ENCODE measurements around the gene TMEM225. TPM values are rescaled to one million over a fixed set of nuclear protein-coding genes. Genes with fewer than 3 reads are reported as not detected.

The TMEM225 gene
- total RNA-seq, result not detected in 2 replicates

GRCh38 chr11:123885570-123885969 lies at the start of gene TMEM225:
TSS of gene TMEM225 (minus strand) at chr11:123885670. CDS start at chr11:123885425, 245 bp downstream.

GRCh38 chr11:123901867-123902266 lies 16.4 kb upstream of the TMEM225 start, which contains the start of gene OR8D4:
TSS of gene OR8D4 (plus strand) at chr11:123902167. CDS start at chr11:123906432, 4,265 bp downstream.

Other genes starting within 250 kb of the TMEM225 start
- gene SCN3B, start 231.0 kb downstream of the TMEM225 start, total RNA-seq, result under 0.01 TPM in 1 of 2 replicates, not detected in the other
- gene ZNF202, start 144.0 kb downstream of the TMEM225 start, total RNA-seq, result 5.1 and 5.5 TPM in 2 replicates
- not detected in 2 replicates for gene OR6X1, start 131.2 kb downstream of the TMEM225 start, total RNA-seq
- not detected in 2 replicates for gene OR6M1, start 79.3 kb downstream of the TMEM225 start, total RNA-seq
- not detected in 2 replicates for gene OR8D4, start 16.5 kb upstream of the TMEM225 start, total RNA-seq
- gene OR4D5, start 53.9 kb upstream of the TMEM225 start, total RNA-seq, result not detected in 2 replicates
- not detected in 2 replicates for gene OR6T1, start 58.2 kb upstream of the TMEM225 start, total RNA-seq
- not detected in 2 replicates for gene OR10S1, start 92.1 kb upstream of the TMEM225 start, total RNA-seq
- gene OR10G6, start 109.5 kb upstream of the TMEM225 start, total RNA-seq, result not detected in 2 replicates
- gene OR10G4, start 127.3 kb upstream of the TMEM225 start, total RNA-seq, result not detected in 2 replicates
- gene OR10G9, start 137.3 kb upstream of the TMEM225 start, total RNA-seq, result not detected in 2 replicates
- not detected in 2 replicates for gene OR10G8, start 141.1 kb upstream of the TMEM225 start, total RNA-seq
- not detected in 2 replicates for gene OR10G7, start 155.7 kb upstream of the TMEM225 start, total RNA-seq
- 30.8 and 33.3 TPM in 2 replicates for gene VWA5A, start 229.8 kb upstream of the TMEM225 start, total RNA-seq

Measured in smooth muscle cell of trachea (primary cell).